HepG2 (cell line): ENCODE results near the gene TRANK1. TPM values are rescaled to one million over a fixed set of nuclear protein-coding genes. Genes with fewer than 3 reads are reported as not detected.

Source experiments
- CBX5 ChIP-seq: sonication (generic); formaldehyde crosslinking; IDR thresholded peaks from 2 replicates; pipeline ENCODE4 v1.4.0; 2020; ENCODE audit warnings: missing genetic modification reagents, borderline replicate concordance
- CENPT ChIP-seq: sonication (generic); formaldehyde crosslinking; IDR thresholded peaks from 2 replicates; pipeline ENCODE4 v1.8.0; 2022; ENCODE audit warnings: low read depth, mild to moderate bottlenecking, moderate library complexity, missing genetic modification reagents
- FIP1L1 ChIP-seq: fragments of 200-400 bp; formaldehyde crosslinking; IDR thresholded peaks from 2 replicates; pipeline ENCODE4 v1.6.1; 2018; ENCODE audit warnings: low read depth, mild to moderate bottlenecking, low read length, moderate library complexity, borderline replicate concordance; ENCODE audit not compliant: insufficient read depth
- HNRNPK ChIP-seq: fragments of 200-400 bp; formaldehyde crosslinking; IDR thresholded peaks from 2 replicates; pipeline ENCODE4 v1.6.1; 2018; ENCODE audit warnings: low read length, low read depth, moderate library complexity, mild to moderate bottlenecking; ENCODE audit not compliant: poor library complexity, severe bottlenecking
- KDM4B ChIP-seq: sonication (generic); formaldehyde crosslinking; IDR thresholded peaks from 2 replicates; pipeline ENCODE4 v1.4.0; 2020; ENCODE audit warnings: missing genetic modification reagents
- MAF1 ChIP-seq: sonication (generic); formaldehyde crosslinking; IDR thresholded peaks from 2 replicates; pipeline ENCODE4 v1.5.0; 2020; ENCODE audit warnings: missing genetic modification reagents, borderline replicate concordance
- RORA ChIP-seq: sonication (generic); formaldehyde crosslinking; IDR thresholded peaks from 2 replicates; pipeline ENCODE4 v1.5.0; 2020; ENCODE audit warnings: mild to moderate bottlenecking, missing genetic modification reagents, moderate library complexity
- TBX3 ChIP-seq: fragments of 450-650 bp; IDR thresholded peaks from 2 replicates; pipeline ENCODE4 v1.6.1; 2017; ENCODE audit warnings: antibody characterized with exemption, mild to moderate bottlenecking, inconsistent platforms, borderline replicate concordance
- ZFP82 ChIP-seq: sonication (generic); formaldehyde crosslinking; IDR thresholded peaks from 2 replicates; pipeline ENCODE4 v1.5.1; 2020; ENCODE audit warnings: mild to moderate bottlenecking, missing genetic modification reagents, borderline replicate concordance
- ZNF343 ChIP-seq: sonication (generic); formaldehyde crosslinking; IDR thresholded peaks from 2 replicates; pipeline ENCODE4 v1.4.0; 2020; ENCODE audit warnings: mild to moderate bottlenecking, missing genetic modification reagents
- ZNF510 ChIP-seq: sonication (generic); formaldehyde crosslinking; IDR thresholded peaks from 2 replicates; pipeline ENCODE4 v1.4.0; 2020; ENCODE audit warnings: low read depth, mild to moderate bottlenecking, missing genetic modification reagents
- ZNF7 ChIP-seq: IDR thresholded peaks from 2 replicates; pipeline ENCODE4 v1.6.1; 2016; ENCODE audit warnings: missing biosample characterization, missing genetic modification reagents
- ZSCAN12 ChIP-seq: sonication (generic); formaldehyde crosslinking; IDR thresholded peaks from 2 replicates; pipeline ENCODE4 v1.9.0; 2021; ENCODE audit warnings: mild to moderate bottlenecking, missing genetic modification reagents
- polyA plus RNA-seq, 8 experiments: library from polyadenylated mRNA; depleted of rRNA in 3 of 8; stranded (reverse) in 7 of 8; unstranded in 1 of 8; fragments of >200 nt; fragmentation: Illumina TruSeq in 4 of 8; extraction: Trizol in 4 of 8; gene quantifications; 2 replicates each; pipeline versions ENCODE4 v1.2.1 to v1.2.3, GENCODE V29; 2011 to 2016; ENCODE audit warnings: low read depth in 4 of 8, missing spikeins in 1 of 8, mixed read lengths in 1 of 8; ENCODE audit not compliant: insufficient read depth in 1 of 8
- total RNA-seq, 5 experiments: library from RNA; depleted of rRNA; stranded (reverse); fragments of >200 nt; fragmentation: Illumina TruSeq; extraction: Trizol; gene quantifications; 2 replicates each; pipeline ENCODE4 v1.2.3, GENCODE V29; 2016; ENCODE audit warnings: low read depth in 1 of 5
- TF ChIP-seq, protein P1 (sequence below): sonication (generic); formaldehyde crosslinking; IDR thresholded peaks from 2 replicates; pipeline ENCODE4 v1.4.0; 2020; ENCODE audit warnings: mild to moderate bottlenecking, missing genetic modification reagents
- TF ChIP-seq, protein P2 (sequence below): sonication (generic); formaldehyde crosslinking; IDR thresholded peaks from 2 replicates; pipeline ENCODE4 v1.4.0; 2020; ENCODE audit warnings: missing genetic modification reagents
- TF ChIP-seq, protein P3 (sequence below): IDR thresholded peaks from 2 replicates; pipeline ENCODE4 v1.4.0; 2020; ENCODE audit warnings: mild to moderate bottlenecking, missing genetic modification reagents
- TF ChIP-seq, protein P4 (sequence below): IDR thresholded peaks from 2 replicates; pipeline ENCODE4 v1.6.1; 2018; ENCODE audit warnings: missing genetic modification reagents, mild to moderate bottlenecking, missing compliant biosample characterization
- TF ChIP-seq, protein P5 (sequence below), 2 experiments: sonication (generic) in 1 of 2; formaldehyde crosslinking in 1 of 2; IDR thresholded peaks; 2 replicates each; pipeline versions ENCODE4 v1.5.1 to v1.6.1; 2011 to 2020; ENCODE audit warnings: borderline replicate concordance in 1 of 2, low read depth in 1 of 2, low read length in 1 of 2, mild to moderate bottlenecking in 1 of 2, missing genetic modification reagents in 1 of 2, moderate library complexity in 1 of 2

The TRANK1 gene
- total and polyA plus RNA-seq, 2 of the 13 experiments (the other 11 are each of a cell fraction or from before 2014, with no cell fraction given), result 0.13 to 0.32 TPM

DNA sequence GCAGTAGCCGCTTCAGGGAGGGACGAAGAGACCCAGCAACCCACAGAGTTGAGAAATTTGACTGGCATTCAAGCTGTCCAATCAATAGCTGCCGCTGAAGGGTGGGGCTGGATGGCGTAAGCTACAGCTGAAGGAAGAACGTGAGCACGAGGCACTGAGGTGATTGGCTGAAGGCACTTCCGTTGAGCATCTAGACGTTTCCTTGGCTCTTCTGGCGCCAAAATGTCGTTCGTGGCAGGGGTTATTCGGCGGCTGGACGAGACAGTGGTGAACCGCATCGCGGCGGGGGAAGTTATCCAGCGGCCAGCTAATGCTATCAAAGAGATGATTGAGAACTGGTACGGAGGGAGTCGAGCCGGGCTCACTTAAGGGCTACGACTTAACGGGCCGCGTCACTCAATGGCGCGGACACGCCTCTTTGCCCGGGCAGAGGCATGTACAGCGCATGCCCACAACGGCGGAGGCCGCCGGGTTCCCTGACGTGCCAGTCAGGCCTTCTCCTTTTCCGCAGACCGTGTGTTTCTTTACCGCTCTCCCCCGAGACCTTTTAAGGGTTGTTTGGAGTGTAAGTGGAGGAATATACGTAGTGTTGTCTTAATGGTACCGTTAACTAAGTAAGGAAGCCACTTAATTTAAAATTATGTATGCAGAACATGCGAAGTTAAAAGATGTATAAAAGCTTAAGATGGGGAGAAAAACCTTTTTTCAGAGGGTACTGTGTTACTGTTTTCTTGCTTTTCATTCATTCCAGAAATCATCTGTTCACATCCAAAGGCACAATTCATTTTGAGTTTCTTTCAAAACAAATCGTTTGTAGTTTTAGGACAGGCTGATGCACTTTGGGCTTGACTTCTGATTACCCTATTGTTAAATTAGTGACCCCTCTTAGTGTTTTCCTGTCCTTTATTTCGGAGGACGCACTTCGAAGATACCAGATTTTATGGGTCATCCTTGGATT is 48.8 kb upstream of the TRANK1 start, which contains the start of gene MLH1 (continued):
- TF ChIP-seq, protein P1, sequence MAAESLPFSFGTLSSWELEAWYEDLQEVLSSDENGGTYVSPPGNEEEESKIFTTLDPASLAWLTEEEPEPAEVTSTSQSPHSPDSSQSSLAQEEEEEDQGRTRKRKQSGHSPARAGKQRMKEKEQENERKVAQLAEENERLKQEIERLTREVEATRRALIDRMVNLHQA, result no peak
- TF ChIP-seq CENPT (CRISPR knock-in tag) (0 out of 2 replicates have a peak, but pooled peaks have one; percentile 63), ZNF7 (no peak), MAF1 (CRISPR knock-in tag) (no peak), RORA (CRISPR knock-in tag) (no peak), ZNF343 (CRISPR knock-in tag) (no peak), FIP1L1 (no peak), KDM4B (no peak; the same call in 1 of the 2 replicates), ZNF510 (0 out of 2 replicates have a peak, but pooled peaks have one; percentile 27), ZSCAN12 (CRISPR knock-in tag) (no peak), HNRNPK (no peak), ZFP82 (CRISPR knock-in tag) (peak; percentile 56; the same call in 1 of the 2 replicates), TBX3 (no peak), CBX5 (CRISPR knock-in tag) (peak; percentile 48; the same call in 1 of the 2 replicates)
- TF ChIP-seq, protein P2, sequence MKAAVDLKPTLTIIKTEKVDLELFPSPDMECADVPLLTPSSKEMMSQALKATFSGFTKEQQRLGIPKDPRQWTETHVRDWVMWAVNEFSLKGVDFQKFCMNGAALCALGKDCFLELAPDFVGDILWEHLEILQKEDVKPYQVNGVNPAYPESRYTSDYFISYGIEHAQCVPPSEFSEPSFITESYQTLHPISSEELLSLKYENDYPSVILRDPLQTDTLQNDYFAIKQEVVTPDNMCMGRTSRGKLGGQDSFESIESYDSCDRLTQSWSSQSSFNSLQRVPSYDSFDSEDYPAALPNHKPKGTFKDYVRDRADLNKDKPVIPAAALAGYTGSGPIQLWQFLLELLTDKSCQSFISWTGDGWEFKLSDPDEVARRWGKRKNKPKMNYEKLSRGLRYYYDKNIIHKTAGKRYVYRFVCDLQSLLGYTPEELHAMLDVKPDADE, result no peak
- TF ChIP-seq, protein P3, sequence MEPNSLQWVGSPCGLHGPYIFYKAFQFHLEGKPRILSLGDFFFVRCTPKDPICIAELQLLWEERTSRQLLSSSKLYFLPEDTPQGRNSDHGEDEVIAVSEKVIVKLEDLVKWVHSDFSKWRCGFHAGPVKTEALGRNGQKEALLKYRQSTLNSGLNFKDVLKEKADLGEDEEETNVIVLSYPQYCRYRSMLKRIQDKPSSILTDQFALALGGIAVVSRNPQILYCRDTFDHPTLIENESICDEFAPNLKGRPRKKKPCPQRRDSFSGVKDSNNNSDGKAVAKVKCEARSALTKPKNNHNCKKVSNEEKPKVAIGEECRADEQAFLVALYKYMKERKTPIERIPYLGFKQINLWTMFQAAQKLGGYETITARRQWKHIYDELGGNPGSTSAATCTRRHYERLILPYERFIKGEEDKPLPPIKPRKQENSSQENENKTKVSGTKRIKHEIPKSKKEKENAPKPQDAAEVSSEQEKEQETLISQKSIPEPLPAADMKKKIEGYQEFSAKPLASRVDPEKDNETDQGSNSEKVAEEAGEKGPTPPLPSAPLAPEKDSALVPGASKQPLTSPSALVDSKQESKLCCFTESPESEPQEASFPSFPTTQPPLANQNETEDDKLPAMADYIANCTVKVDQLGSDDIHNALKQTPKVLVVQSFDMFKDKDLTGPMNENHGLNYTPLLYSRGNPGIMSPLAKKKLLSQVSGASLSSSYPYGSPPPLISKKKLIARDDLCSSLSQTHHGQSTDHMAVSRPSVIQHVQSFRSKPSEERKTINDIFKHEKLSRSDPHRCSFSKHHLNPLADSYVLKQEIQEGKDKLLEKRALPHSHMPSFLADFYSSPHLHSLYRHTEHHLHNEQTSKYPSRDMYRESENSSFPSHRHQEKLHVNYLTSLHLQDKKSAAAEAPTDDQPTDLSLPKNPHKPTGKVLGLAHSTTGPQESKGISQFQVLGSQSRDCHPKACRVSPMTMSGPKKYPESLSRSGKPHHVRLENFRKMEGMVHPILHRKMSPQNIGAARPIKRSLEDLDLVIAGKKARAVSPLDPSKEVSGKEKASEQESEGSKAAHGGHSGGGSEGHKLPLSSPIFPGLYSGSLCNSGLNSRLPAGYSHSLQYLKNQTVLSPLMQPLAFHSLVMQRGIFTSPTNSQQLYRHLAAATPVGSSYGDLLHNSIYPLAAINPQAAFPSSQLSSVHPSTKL, result no peak
- TF ChIP-seq, protein P4, sequence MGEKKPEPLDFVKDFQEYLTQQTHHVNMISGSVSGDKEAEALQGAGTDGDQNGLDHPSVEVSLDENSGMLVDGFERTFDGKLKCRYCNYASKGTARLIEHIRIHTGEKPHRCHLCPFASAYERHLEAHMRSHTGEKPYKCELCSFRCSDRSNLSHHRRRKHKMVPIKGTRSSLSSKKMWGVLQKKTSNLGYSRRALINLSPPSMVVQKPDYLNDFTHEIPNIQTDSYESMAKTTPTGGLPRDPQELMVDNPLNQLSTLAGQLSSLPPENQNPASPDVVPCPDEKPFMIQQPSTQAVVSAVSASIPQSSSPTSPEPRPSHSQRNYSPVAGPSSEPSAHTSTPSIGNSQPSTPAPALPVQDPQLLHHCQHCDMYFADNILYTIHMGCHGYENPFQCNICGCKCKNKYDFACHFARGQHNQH, result no peak
- TF ChIP-seq, protein P5, sequence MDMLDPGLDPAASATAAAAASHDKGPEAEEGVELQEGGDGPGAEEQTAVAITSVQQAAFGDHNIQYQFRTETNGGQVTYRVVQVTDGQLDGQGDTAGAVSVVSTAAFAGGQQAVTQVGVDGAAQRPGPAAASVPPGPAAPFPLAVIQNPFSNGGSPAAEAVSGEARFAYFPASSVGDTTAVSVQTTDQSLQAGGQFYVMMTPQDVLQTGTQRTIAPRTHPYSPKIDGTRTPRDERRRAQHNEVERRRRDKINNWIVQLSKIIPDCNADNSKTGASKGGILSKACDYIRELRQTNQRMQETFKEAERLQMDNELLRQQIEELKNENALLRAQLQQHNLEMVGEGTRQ (IDR thresholded peaks at IDR 0.05; ENCODE audit: low read depth, low read length), result peak; percentile 44
- TF ChIP-seq, protein P5 (CRISPR knock-in tag; IDR thresholded peaks at IDR 0.05; ENCODE audit: borderline replicate concordance), result no peak; the same call in none of the 2 replicates
